AG09309 (cell line): Measurements from ENCODE around the gene TPRA1.

Source experiments
- DNase-seq: peaks from one replicate; pipeline ENCODE4 v3.0.0-alpha.2; 2010; ENCODE audit warnings: low read depth
- H3K4me3 ChIP-seq: 2 replicates; pipeline ENCODE4 v1.5.1; 2011; ENCODE audit warnings: mild to moderate bottlenecking, low read depth, low read length, moderate library complexity; ENCODE audit not compliant: control insufficient read depth
- TF ChIP-seq, protein P1 (sequence below): IDR thresholded peaks from 2 replicates; pipeline ENCODE4 v1.5.1; 2011; ENCODE audit warnings: mild to moderate bottlenecking, low read depth, low read length, inconsistent platforms; ENCODE audit not compliant: insufficient read depth, control insufficient read depth; ENCODE audit errors: missing control alignments

The TPRA1 gene

GRCh38 chr3:127573912-127574311 is 16.6 kb downstream of the TPRA1 start:
- TF ChIP-seq, protein P1, sequence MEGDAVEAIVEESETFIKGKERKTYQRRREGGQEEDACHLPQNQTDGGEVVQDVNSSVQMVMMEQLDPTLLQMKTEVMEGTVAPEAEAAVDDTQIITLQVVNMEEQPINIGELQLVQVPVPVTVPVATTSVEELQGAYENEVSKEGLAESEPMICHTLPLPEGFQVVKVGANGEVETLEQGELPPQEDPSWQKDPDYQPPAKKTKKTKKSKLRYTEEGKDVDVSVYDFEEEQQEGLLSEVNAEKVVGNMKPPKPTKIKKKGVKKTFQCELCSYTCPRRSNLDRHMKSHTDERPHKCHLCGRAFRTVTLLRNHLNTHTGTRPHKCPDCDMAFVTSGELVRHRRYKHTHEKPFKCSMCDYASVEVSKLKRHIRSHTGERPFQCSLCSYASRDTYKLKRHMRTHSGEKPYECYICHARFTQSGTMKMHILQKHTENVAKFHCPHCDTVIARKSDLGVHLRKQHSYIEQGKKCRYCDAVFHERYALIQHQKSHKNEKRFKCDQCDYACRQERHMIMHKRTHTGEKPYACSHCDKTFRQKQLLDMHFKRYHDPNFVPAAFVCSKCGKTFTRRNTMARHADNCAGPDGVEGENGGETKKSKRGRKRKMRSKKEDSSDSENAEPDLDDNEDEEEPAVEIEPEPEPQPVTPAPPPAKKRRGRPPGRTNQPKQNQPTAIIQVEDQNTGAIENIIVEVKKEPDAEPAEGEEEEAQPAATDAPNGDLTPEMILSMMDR = no peak
- DNase-seq = no peak
- H3K4me3 ChIP-seq = no peak overlapping the region

DNA sequence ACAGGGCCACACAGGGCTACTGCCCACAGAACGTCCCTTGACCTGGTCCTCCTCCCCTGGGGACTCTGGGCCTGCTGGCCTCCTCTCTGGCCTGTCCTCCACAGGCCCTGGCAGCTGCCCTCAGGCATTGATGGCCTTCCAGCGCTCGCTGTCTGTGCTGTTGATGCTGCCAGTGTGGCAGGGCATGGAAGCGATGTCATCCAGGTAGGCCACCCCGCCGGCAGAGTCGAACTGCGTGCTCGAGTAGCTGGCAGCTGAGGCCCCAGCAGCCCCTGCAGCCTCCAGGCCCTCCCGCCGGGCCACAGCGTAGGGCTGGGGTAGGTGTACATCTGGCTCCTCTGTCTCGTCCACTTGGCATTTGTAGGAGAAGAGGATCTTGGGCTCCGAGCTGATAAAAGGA is 17.1 kb downstream of the TPRA1 start:
- TF ChIP-seq, protein P1 = no peak
- H3K4me3 ChIP-seq = no peak overlapping the region
- no peak for DNase-seq

DNA sequence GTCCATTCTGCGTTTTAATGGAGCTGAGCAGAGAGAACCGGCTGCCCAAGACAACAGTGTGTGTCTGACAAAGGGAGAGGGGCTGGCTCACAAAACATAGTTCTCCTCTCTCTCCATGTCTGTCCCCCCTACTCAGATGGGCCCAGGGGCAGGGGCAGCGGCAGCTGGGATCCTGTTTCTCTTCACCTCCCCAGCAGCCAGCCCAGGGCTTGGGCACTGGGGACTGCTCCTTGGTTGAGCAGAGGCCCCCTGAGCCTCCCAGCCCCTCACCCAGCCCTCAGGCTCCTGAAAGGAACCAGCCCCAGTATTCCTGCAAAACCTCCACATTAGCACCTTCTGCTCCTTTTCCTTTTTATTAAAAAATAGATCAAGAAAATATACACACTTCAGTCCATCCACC is 17.8 kb downstream of the TPRA1 start:
- H3K4me3 ChIP-seq = no peak overlapping the region
- TF ChIP-seq, protein P1 = no peak
- DNase-seq = no peak

GRCh38 chr3:127572186-127572585 is 18.3 kb downstream of the TPRA1 start:
- TF ChIP-seq, protein P1 = no peak
- no peak overlapping the region for H3K4me3 ChIP-seq
- no peak for DNase-seq

DNA sequence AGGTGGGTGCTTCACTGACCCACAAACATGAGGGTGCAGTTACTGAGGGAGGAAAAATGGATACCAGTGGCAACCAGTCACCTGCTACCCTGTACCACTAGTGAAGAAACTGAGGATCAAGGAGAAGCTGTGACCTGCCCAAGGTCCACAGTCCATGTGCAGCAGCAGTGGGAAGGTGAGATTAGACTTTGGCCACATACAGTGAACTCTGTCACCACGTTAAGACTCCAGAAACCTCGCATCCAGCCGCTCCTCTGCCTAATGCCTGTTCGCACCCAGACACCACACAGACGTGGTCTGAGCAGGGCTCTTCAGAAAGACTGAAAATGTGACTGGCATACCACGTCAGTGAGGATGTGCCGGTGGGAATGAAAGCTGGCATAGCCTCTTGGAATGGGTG is 20.0 kb downstream of the TPRA1 start:
- TF ChIP-seq, protein P1 = no peak
- DNase-seq = no peak
- no peak overlapping the region for H3K4me3 ChIP-seq

GRCh38 chr3:127569160-127569559 is 21.4 kb downstream of the TPRA1 start:
- no peak for DNase-seq
- TF ChIP-seq, protein P1 = no peak
- H3K4me3 ChIP-seq = no peak overlapping the region

- no peak for DNase-seq
- TF ChIP-seq, protein P1 = no peak
- H3K4me3 ChIP-seq = no peak overlapping the region
Measured at GRCh38 chr3:127568586-127568985, 21.9 kb downstream of the TPRA1 start.
